ENCODE results near the gene DUSP22. TPM values are rescaled to one million over a fixed set of nuclear protein-coding genes. Genes with fewer than 3 reads are reported as not detected.

DUSP22 gene
- total and polyA plus RNA-seq, 9 of the 15 experiments (the other 6 are each of a cell fraction or from before 2014, with no cell fraction given) = 9.3 to 19.4 (median 11.8) TPM

- no peak for TF ChIP-seq ZNF274 (IDR thresholded peaks at IDR 0.05; ENCODE audit: borderline replicate concordance, low read depth, low read length)
Measured at GRCh38 chr6:363909-364308, 71.6 kb downstream of the DUSP22 start (continued).

DNA sequence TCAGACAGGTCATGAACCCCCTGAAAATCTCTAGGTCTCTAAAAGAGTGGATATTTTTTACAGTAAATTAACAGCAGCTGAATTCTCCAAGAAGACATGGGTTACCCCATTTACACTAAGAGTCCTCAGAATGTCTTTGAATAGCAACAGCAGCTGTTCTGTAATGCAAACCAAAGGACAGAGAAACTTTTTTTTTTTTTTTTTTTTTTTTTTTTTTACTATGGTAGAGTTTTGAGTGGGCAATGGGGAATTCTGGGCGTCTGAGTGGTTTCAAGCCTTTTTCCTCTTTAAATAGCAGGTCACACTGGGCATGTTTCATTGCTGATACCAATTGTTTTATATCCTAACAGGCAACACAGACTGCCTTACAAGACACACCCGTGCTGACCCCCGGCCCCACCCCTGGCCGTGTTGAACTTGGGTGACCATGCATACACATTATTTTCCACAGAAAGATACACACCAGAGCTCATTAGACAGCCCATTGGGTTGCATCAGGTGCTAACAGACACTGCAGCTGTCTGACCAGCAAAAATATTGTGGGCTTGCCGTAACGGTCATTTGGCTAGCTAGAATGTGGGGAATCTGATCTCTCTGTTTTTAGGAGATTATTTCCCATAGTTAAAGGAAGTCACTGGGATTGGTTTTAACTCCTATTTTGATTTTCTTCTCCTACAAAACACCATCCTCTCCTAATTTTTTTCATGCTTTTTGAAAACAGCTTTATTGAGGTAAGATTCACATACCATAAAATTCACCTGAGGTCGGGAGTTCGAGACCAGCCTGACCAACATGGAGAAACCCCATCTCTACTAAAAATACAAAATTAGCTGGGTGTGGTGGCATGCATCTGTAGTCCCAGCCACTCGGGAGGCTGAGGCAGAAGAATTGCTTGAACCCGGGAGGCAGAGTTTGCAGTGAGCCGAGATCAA lies 72.6 kb downstream of the DUSP22 start:
- no peak for ATAC-seq
- intact Hi-C loops (cut with micrococcal nuclease) = loop anchor here (5.0 kb wide), 1 partner anchor 148 kb away; no protein-coding TSS in a partner anchor
- Histone ChIP-seq H3K27ac (ENCODE audit: extremely low read depth, low read depth, low read length) (no peak overlapping the region), H3K9me1 (ENCODE audit: control insufficient read depth, insufficient read depth, low read length) (no peaks in the 10 kb centered on the region), H4K20me1 (replicated peaks; ENCODE audit: control insufficient read depth, insufficient read depth, low read length) (no peaks in the 10 kb centered on the region; the same call in 1 of the 2 replicates), H3K4me2 (ENCODE audit: insufficient read depth, low read length) (no peak overlapping the region), H3K4me1 (replicated peaks in 1 of 2; ENCODE audit: control insufficient read depth in 2 of 2, insufficient read depth in 2 of 2, low read length in 2 of 2) (no peaks in the 10 kb centered on the region), H3K4me3 (no peak overlapping the region), H2AFZ (ENCODE audit: low read depth, low read length) (no peak overlapping the region), H3K27me3 (ENCODE audit: control insufficient read depth in 2 of 2, insufficient read depth in 2 of 2, low read length in 2 of 2) (peaks cover 71 to 87% of the 10 kb centered on the region in 2 experiments), H3K36me3 (ENCODE audit: control insufficient read depth, insufficient read depth, low read length) (no peaks in the 10 kb centered on the region), H3K9me3 (replicated peaks; ENCODE audit: control insufficient read depth, insufficient read depth, low read depth, low read length) (no peaks in the 10 kb centered on the region), H3K79me2 (ENCODE audit: control insufficient read depth, insufficient read depth, low read length) (no peaks in the 10 kb centered on the region), H3K9ac (ENCODE audit: insufficient read depth in 1 of 2, low read depth in 2 of 2, low read length in 2 of 2) (no peak overlapping the region)
- FAIRE-seq = no peak
- CTCF ChIA-PET (ENCODE audit: low intra/inter-chr PET ratio) = interaction anchor here (1.1 kb wide), 1 partner anchor 110 kb away, joined by 4 read pairs; no protein-coding TSS in a partner anchor
- no TSS peak for BruUV-seq (replicated peaks)
- no peak for DNase-seq (ENCODE audit: extremely low read depth in 1 of 4, low spot score in 3 of 4)
- TF ChIP-seq NCOA1 (IDR thresholded peaks at IDR 0.05; ENCODE audit: low read depth) = no peak
- no peak for TF ChIP-seq FOXK1 (CRISPR knock-in tag; IDR thresholded peaks at IDR 0.05; ENCODE audit: borderline replicate concordance)
- TF ChIP-seq ZNF766 (CRISPR knock-in tag; conservative IDR thresholded peaks at IDR 0.05) = no peak
- TF ChIP-seq HMG20A (CRISPR knock-in tag; conservative IDR thresholded peaks at IDR 0.05) = no peak
- no peak for TF ChIP-seq MTA1 (IDR thresholded peaks at IDR 0.05; ENCODE audit: borderline replicate concordance)
- TF ChIP-seq HOXB6 (CRISPR knock-in tag; IDR thresholded peaks at IDR 0.05; ENCODE audit: borderline replicate concordance) = no peak
- no peak for TF ChIP-seq ZNF197 (CRISPR knock-in tag; IDR thresholded peaks at IDR 0.05; ENCODE audit: low read depth)
- TF ChIP-seq, protein P1, sequence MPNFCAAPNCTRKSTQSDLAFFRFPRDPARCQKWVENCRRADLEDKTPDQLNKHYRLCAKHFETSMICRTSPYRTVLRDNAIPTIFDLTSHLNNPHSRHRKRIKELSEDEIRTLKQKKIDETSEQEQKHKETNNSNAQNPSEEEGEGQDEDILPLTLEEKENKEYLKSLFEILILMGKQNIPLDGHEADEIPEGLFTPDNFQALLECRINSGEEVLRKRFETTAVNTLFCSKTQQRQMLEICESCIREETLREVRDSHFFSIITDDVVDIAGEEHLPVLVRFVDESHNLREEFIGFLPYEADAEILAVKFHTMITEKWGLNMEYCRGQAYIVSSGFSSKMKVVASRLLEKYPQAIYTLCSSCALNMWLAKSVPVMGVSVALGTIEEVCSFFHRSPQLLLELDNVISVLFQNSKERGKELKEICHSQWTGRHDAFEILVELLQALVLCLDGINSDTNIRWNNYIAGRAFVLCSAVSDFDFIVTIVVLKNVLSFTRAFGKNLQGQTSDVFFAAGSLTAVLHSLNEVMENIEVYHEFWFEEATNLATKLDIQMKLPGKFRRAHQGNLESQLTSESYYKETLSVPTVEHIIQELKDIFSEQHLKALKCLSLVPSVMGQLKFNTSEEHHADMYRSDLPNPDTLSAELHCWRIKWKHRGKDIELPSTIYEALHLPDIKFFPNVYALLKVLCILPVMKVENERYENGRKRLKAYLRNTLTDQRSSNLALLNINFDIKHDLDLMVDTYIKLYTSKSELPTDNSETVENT (CRISPR knock-in tag; IDR thresholded peaks at IDR 0.05) = no peak
- TF ChIP-seq, protein P2, sequence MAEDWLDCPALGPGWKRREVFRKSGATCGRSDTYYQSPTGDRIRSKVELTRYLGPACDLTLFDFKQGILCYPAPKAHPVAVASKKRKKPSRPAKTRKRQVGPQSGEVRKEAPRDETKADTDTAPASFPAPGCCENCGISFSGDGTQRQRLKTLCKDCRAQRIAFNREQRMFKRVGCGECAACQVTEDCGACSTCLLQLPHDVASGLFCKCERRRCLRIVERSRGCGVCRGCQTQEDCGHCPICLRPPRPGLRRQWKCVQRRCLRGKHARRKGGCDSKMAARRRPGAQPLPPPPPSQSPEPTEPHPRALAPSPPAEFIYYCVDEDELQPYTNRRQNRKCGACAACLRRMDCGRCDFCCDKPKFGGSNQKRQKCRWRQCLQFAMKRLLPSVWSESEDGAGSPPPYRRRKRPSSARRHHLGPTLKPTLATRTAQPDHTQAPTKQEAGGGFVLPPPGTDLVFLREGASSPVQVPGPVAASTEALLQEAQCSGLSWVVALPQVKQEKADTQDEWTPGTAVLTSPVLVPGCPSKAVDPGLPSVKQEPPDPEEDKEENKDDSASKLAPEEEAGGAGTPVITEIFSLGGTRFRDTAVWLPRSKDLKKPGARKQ (CRISPR knock-in tag; IDR thresholded peaks at IDR 0.05) = no peak
- TF ChIP-seq ASH1L (IDR thresholded peaks at IDR 0.05; ENCODE audit: borderline replicate concordance, low read depth, partially characterized antibody) = no peak
- no peak for TF ChIP-seq ZNF583 (CRISPR knock-in tag; IDR thresholded peaks at IDR 0.05)
- TF ChIP-seq ZNF512 (tag; IDR thresholded peaks at IDR 0.05) = no peak
- in situ Hi-C loops (cut with MboI) = no loop called here
- POLR2A ChIA-PET = interaction anchor here (0.6 to 1.1 kb wide), 3 partner anchors 9 to 181 kb away, joined by 3 to 4 read pairs (median 3); no protein-coding TSS in a partner anchor
- WGBS (ENCODE audit: insufficient coverage, low coverage, missing lambda C conversion rate) = under 1% methylated on average over 11 of the region's 11 CpGs
